A549 (cell line): ENCODE results near the gene RAP1GAP2. TPM values are rescaled to one million over a fixed set of nuclear protein-coding genes. Genes with fewer than 3 reads are reported as not detected.

Experiments used
- ATAC-seq, 2 experiments: fragments of 200-7000 bp in 1 of 2; fragments of >200 bp in 1 of 2; cut with Nextera tagmentation in 1 of 2; cut with Tn5 transposase in 1 of 2; 3 replicates each; pipeline versions ENCODE4 v1.8.0 to v1.9.1; 2018 to 2020; ENCODE audit warnings: mild to moderate bottlenecking in 1 of 2, moderate library complexity in 1 of 2
- CTCF ChIA-PET: fragments of 300-600 bp; sonication (Branson Sonifier 250); formaldehyde crosslinking; extraction: SDS; loops from one replicate; lab custom pipeline; 2021; ENCODE audit warnings: antibody characterized with exemption, inconsistent platforms; lab: Yijun Ruan, JAX
- POLR2A ChIA-PET: fragments of 350-600 bp; formaldehyde crosslinking; extraction: SDS; loops from one replicate; lab custom pipeline; 2021; ENCODE audit warnings: antibody characterized with exemption, inconsistent platforms; lab: Yijun Ruan, JAX
- DNase-seq, 2 experiments: peaks; one replicate each; pipeline versions ENCODE4 v3.0.0 to v3.0.0-alpha.2; 2011 to 2016; ENCODE audit warnings: low read depth in 1 of 2, low spot score in 1 of 2
- FAIRE-seq: peaks from 2 replicates; lab custom pipeline; 2011; peaks lifted over from hg19 to GRCh38; lab: Jason Lieb, UNC
- H3K27ac ChIP-seq, 2 experiments: fragments of >200 bp; sonication (Bioruptor Twin); formaldehyde crosslinking; 3 replicates each; pipeline ENCODE4 v1.5.1; 2016 to 2017
- H3K4me1 ChIP-seq: fragments of >200 bp; sonication (Bioruptor Twin); formaldehyde crosslinking; 3 replicates; pipeline ENCODE4 v1.6.1; 2016
- H3K4me2 ChIP-seq: fragments of >200 bp; sonication (Bioruptor Twin); formaldehyde crosslinking; 3 replicates; pipeline ENCODE4 v1.6.1; 2016
- H3K4me3 ChIP-seq: fragments of >200 bp; sonication (Bioruptor Twin); formaldehyde crosslinking; 3 replicates; pipeline ENCODE4 v1.5.1; 2016
- H3K9me3 ChIP-seq: fragments of >200 bp; sonication (Bioruptor Twin); formaldehyde crosslinking; 3 replicates; pipeline ENCODE4 v1.6.1; 2016
- BHLHE40 ChIP-seq: IDR thresholded peaks from 2 replicates; pipeline ENCODE4 v1.6.1; 2012; ENCODE audit warnings: low read depth, low read length, inconsistent platforms
- EP300 ChIP-seq, 2 experiments: fragments of >200 bp; sonication (Bioruptor Twin); formaldehyde crosslinking; IDR thresholded peaks; 2 replicates in 1 of 2; 3 replicates in 1 of 2; pipeline ENCODE4 v1.6.1; 2016 to 2017
- ESRRA ChIP-seq: fragments of 150-350 bp; IDR thresholded peaks from 2 replicates; pipeline ENCODE4 v1.6.1; 2014; ENCODE audit warnings: mild to moderate bottlenecking, low read length, borderline replicate concordance
- FOSB ChIP-seq: fragments of 250-450 bp; sonication (Bioruptor Pico); IDR thresholded peaks from 2 replicates; pipeline ENCODE4 v1.5.0; 2020; ENCODE audit warnings: mild to moderate bottlenecking, moderate library complexity
- FOXS1 ChIP-seq: fragments of 250-450 bp; sonication (Bioruptor Pico); IDR thresholded peaks from 2 replicates; pipeline ENCODE4 v1.5.0; 2020; ENCODE audit warnings: mild to moderate bottlenecking, moderate library complexity
- GATA3 ChIP-seq: IDR thresholded peaks from 2 replicates; pipeline ENCODE4 v1.6.1; 2012; ENCODE audit warnings: borderline replicate concordance
- HDAC2 ChIP-seq: fragments of 200-600 bp; sonication (generic); IDR thresholded peaks from 2 replicates; pipeline ENCODE4 v1.6.1; 2016
- HEYL ChIP-seq: fragments of 250-450 bp; sonication (Bioruptor Pico); IDR thresholded peaks from 2 replicates; pipeline ENCODE4 v1.8.0; 2021; ENCODE audit warnings: mild to moderate bottlenecking, moderate library complexity
- HOXB5 ChIP-seq: fragments of 250-450 bp; sonication (Bioruptor Pico); IDR thresholded peaks from 2 replicates; pipeline ENCODE4 v1.5.0; 2020; ENCODE audit warnings: mild to moderate bottlenecking, moderate library complexity
- JUN ChIP-seq, 2 experiments: fragments of >200 bp; sonication (Bioruptor Twin); formaldehyde crosslinking; IDR thresholded peaks; 2 replicates in 1 of 2; 3 replicates in 1 of 2; pipeline ENCODE4 v1.6.1; 2016 to 2017
- JUNB ChIP-seq: fragments of >200 bp; sonication (Bioruptor Twin); formaldehyde crosslinking; IDR thresholded peaks from 2 replicates; pipeline ENCODE4 v1.6.1; 2016
- MAZ ChIP-seq: fragments of 150-350 bp; IDR thresholded peaks from 2 replicates; pipeline ENCODE4 v1.6.1; 2014; ENCODE audit warnings: antibody characterized with exemption, low read depth, low read length, borderline replicate concordance
- MYC ChIP-seq: IDR thresholded peaks from 2 replicates; pipeline ENCODE4 v1.6.1; 2012; ENCODE audit warnings: mild to moderate bottlenecking, inconsistent platforms, low read length, improper control_type of control experiment, borderline replicate concordance
- NR3C1 ChIP-seq: fragments of >200 bp; sonication (Bioruptor Twin); formaldehyde crosslinking; IDR thresholded peaks from 3 replicates; pipeline ENCODE4 v1.6.1; 2017
- POLR2AphosphoS2 ChIP-seq: conservative IDR thresholded peaks from 2 replicates; pipeline ENCODE4 v1.6.1; 2012; ENCODE audit warnings: low read length, improper control_type of control experiment, inconsistent platforms
- RAD21 ChIP-seq, 2 experiments: fragments of >200 bp in 1 of 2; sonication (Bioruptor Twin) in 1 of 2; formaldehyde crosslinking in 1 of 2; IDR thresholded peaks in 1 of 2; conservative IDR thresholded peaks in 1 of 2; 2 replicates in 1 of 2; 3 replicates in 1 of 2; pipeline ENCODE4 v1.6.1; 2012 to 2018; ENCODE audit warnings: inconsistent platforms in 1 of 2
- RARB ChIP-seq: fragments of 250-450 bp; sonication (Bioruptor Pico); IDR thresholded peaks from 2 replicates; pipeline ENCODE4 v1.8.0; 2021; ENCODE audit warnings: mild to moderate bottlenecking, moderate library complexity
- RCOR1 ChIP-seq: fragments of 150-350 bp; IDR thresholded peaks from 2 replicates; pipeline ENCODE4 v1.6.1; 2014; ENCODE audit warnings: antibody characterized with exemption, low read length, low read depth
- RFX5 ChIP-seq: fragments of 450-650 bp; IDR thresholded peaks from 2 replicates; pipeline ENCODE4 v1.7.1; 2014; ENCODE audit warnings: antibody characterized with exemption, mild to moderate bottlenecking, moderate library complexity
- SMC3 ChIP-seq: fragments of >200 bp; sonication (Bioruptor Twin); formaldehyde crosslinking; IDR thresholded peaks from 3 replicates; pipeline ENCODE4 v1.6.1; 2018; ENCODE audit warnings: inconsistent platforms
- TP53 ChIP-seq: fragments of 250-450 bp; sonication (Bioruptor Pico); IDR thresholded peaks from 2 replicates; pipeline ENCODE4 v1.5.0; 2021; ENCODE audit warnings: mild to moderate bottlenecking, moderate library complexity
- ZFP36 ChIP-seq: fragments of 450-650 bp; IDR thresholded peaks from 2 replicates; pipeline ENCODE4 v1.6.1; 2014; ENCODE audit warnings: borderline replicate concordance; ENCODE audit not compliant: partially characterized antibody
- ZNF302 ChIP-seq: fragments of 250-450 bp; sonication (Bioruptor Pico); IDR thresholded peaks from 2 replicates; pipeline ENCODE4 v1.9.0; 2021; ENCODE audit warnings: inconsistent platforms, mild to moderate bottlenecking, moderate library complexity
- ZSCAN20 ChIP-seq: fragments of 250-450 bp; sonication (Bioruptor Pico); IDR thresholded peaks from 2 replicates; pipeline ENCODE4 v1.8.0; 2022; ENCODE audit warnings: mild to moderate bottlenecking, moderate library complexity
- WGBS: methylation state at CpG from one replicate; pipeline ENCODE4 v1.1.6; 2017; ENCODE audit errors: missing lambda C conversion rate; 5-methylcytosine and 5-hydroxymethylcytosine counted together
- polyA plus RNA-seq, 4 experiments: library from polyadenylated mRNA; depleted of rRNA in 3 of 4; stranded (reverse); fragments of >200 nt; fragmentation: RNase III in 1 of 4; extraction: RNeasy Plus Mini Kit Qiagen cat#74134 plus additional on column Dnase treatment in 1 of 4; gene quantifications; 2 replicates in 3 of 4; 3 replicates in 1 of 4; pipeline ENCODE4 v1.2.3, GENCODE V29; 2011 to 2017
- TF ChIP-seq, protein P1 (sequence below): fragments of 450-650 bp; IDR thresholded peaks from 2 replicates; pipeline ENCODE4 v1.6.1; 2014; ENCODE audit warnings: antibody characterized with exemption
- TF ChIP-seq, protein P2 (sequence below): fragments of >200 bp; sonication (Bioruptor Twin); formaldehyde crosslinking; IDR thresholded peaks from 2 replicates; pipeline ENCODE4 v1.6.1; 2016
- TF ChIP-seq, protein P3 (sequence below): IDR thresholded peaks from 2 replicates; pipeline ENCODE4 v1.6.1; 2012
- TF ChIP-seq, protein P4 (sequence below): IDR thresholded peaks from 2 replicates; pipeline ENCODE4 v1.6.1; 2012
- TF ChIP-seq, protein P5 (sequence below): fragments of 250-450 bp; sonication (Bioruptor Pico); IDR thresholded peaks from 2 replicates; pipeline ENCODE4 v1.5.0; 2021; ENCODE audit warnings: mild to moderate bottlenecking, moderate library complexity, borderline replicate concordance
- TF ChIP-seq, protein P6 (sequence below): fragments of 250-450 bp; sonication (Bioruptor Pico); IDR thresholded peaks from 2 replicates; pipeline ENCODE4 v1.5.0; 2020; ENCODE audit warnings: low read depth, mild to moderate bottlenecking, moderate library complexity
- TF ChIP-seq, protein P7 (sequence below): fragments of 150-350 bp; IDR thresholded peaks from 2 replicates; pipeline ENCODE4 v1.6.1; 2014; ENCODE audit warnings: low read depth, mild to moderate bottlenecking, low read length
- TF ChIP-seq, protein P8 (sequence below): fragments of >200 bp; sonication (Bioruptor Twin); formaldehyde crosslinking; IDR thresholded peaks from 3 replicates; pipeline ENCODE4 v1.5.1; 2016

RAP1GAP2 gene
- polyA plus RNA-seq, 2 of the 4 experiments (the other 2 are of a cell fraction), result 8.3 to 20.8 TPM

DNA sequence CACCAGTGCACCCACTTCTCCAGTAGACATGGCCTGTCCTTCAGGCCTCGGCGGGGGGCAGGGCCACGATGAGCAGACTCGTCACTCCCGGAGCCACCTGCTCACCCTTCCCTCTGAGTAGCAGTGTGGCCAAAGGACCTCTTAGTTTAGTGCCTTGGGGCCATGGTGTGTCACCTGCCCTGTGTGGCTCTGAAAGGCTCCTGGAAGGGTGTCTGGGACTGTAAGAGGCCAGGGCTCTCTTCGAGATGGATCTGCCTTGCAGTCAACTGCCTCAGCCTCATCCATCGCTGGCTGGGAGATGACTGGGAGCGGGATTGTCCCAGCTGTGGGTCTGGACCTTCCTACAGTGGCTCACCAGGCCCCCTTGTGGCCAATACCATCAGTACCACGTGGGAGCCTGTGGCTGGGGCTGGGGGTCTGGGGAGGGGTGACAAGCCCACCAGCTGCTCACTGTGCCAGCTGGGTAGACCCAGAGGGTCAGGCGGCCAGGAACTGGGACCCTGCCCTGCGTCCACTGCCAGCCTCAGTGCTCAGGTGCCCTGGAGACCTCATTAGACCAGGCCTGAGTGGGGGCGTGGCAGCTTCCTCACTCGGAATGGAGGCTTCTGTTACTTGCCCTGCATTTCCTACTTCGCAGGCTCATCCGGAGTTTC lies 133.8 kb downstream of the RAP1GAP2 start:
- FAIRE-seq (no peak), ATAC-seq (peak; percentile 90 to 92), DNase-seq (peak; percentile 71 to 83)
- H3K4me1 ChIP-seq, result peaks cover 32% of the 10 kb centered on the region
- WGBS, result 52% methylated on average over 14 of the region's 15 CpGs
- CTCF ChIA-PET, result interaction anchor here (0.5 to 22.5 kb wide), 40 partner anchors 9 to 753 kb away, joined by 3 to 327 read pairs (median 6); no protein-coding TSS in a partner anchor
- no peak overlapping the region for H3K4me2 ChIP-seq
- no peaks in the 10 kb centered on the region for H3K9me3 ChIP-seq
- H3K4me3 ChIP-seq, result no peak overlapping the region
- peak overlapping the region; percentile 63 to 67; a peak in 5 of 6 replicates for H3K27ac ChIP-seq
- TF ChIP-seq, protein P1, sequence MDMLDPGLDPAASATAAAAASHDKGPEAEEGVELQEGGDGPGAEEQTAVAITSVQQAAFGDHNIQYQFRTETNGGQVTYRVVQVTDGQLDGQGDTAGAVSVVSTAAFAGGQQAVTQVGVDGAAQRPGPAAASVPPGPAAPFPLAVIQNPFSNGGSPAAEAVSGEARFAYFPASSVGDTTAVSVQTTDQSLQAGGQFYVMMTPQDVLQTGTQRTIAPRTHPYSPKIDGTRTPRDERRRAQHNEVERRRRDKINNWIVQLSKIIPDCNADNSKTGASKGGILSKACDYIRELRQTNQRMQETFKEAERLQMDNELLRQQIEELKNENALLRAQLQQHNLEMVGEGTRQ, result peak; percentile 57
- TF ChIP-seq, protein P2, sequence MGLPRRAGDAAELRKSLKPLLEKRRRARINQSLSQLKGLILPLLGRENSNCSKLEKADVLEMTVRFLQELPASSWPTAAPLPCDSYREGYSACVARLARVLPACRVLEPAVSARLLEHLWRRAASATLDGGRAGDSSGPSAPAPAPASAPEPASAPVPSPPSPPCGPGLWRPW, result no peak
- TF ChIP-seq MAZ (no peak), TP53 (no peak), RARB (CRISPR knock-in tag) (no peak), ESRRA (no peak), NR3C1 (no peak), GATA3 (no peak), HOXB5 (CRISPR knock-in tag) (no peak), FOXS1 (CRISPR knock-in tag) (no peak), RFX5 (no peak), FOSB (CRISPR knock-in tag) (no peak), EP300 (IDR thresholded peaks at IDR 0.05) (no peak), ZFP36 (no peak), ZNF302 (no peak), JUNB (no peak), JUN (IDR thresholded peaks at IDR 0.05) (no peak), HDAC2 (no peak), SMC3 (peak; percentile 95), HEYL (CRISPR knock-in tag) (no peak), BHLHE40 (no peak), ZSCAN20 (CRISPR knock-in tag) (no peak), MYC (peak; percentile 46; the same call in 1 of the 2 replicates), POLR2AphosphoS2 (no peak), RAD21 (conservative IDR thresholded peaks at IDR 0.05 in 1 of 2, IDR thresholded peaks at IDR 0.05 in 1 of 2) (peak; percentile 85 to 91), RCOR1 (no peak)
- TF ChIP-seq, protein P3, sequence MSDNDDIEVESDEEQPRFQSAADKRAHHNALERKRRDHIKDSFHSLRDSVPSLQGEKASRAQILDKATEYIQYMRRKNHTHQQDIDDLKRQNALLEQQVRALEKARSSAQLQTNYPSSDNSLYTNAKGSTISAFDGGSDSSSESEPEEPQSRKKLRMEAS, result peak; percentile 89
- TF ChIP-seq, protein P4, sequence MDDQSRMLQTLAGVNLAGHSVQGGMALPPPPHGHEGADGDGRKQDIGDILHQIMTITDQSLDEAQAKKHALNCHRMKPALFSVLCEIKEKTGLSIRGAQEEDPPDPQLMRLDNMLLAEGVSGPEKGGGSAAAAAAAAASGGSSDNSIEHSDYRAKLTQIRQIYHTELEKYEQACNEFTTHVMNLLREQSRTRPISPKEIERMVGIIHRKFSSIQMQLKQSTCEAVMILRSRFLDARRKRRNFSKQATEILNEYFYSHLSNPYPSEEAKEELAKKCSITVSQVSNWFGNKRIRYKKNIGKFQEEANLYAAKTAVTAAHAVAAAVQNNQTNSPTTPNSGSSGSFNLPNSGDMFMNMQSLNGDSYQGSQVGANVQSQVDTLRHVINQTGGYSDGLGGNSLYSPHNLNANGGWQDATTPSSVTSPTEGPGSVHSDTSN, result no peak
- TF ChIP-seq, protein P5, sequence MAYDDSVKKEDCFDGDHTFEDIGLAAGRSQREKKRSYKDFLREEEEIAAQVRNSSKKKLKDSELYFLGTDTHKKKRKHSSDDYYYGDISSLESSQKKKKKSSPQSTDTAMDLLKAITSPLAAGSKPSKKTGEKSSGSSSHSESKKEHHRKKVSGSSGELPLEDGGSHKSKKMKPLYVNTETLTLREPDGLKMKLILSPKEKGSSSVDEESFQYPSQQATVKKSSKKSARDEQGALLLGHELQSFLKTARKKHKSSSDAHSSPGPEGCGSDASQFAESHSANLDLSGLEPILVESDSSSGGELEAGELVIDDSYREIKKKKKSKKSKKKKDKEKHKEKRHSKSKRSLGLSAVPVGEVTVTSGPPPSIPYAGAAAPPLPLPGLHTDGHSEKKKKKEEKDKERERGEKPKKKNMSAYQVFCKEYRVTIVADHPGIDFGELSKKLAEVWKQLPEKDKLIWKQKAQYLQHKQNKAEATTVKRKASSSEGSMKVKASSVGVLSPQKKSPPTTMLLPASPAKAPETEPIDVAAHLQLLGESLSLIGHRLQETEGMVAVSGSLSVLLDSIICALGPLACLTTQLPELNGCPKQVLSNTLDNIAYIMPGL, result no peak
- TF ChIP-seq, protein P6, sequence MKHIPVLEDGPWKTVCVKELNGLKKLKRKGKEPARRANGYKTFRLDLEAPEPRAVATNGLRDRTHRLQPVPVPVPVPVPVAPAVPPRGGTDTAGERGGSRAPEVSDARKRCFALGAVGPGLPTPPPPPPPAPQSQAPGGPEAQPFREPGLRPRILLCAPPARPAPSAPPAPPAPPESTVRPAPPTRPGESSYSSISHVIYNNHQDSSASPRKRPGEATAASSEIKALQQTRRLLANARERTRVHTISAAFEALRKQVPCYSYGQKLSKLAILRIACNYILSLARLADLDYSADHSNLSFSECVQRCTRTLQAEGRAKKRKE (CRISPR knock-in tag), result no peak
- TF ChIP-seq, protein P7, sequence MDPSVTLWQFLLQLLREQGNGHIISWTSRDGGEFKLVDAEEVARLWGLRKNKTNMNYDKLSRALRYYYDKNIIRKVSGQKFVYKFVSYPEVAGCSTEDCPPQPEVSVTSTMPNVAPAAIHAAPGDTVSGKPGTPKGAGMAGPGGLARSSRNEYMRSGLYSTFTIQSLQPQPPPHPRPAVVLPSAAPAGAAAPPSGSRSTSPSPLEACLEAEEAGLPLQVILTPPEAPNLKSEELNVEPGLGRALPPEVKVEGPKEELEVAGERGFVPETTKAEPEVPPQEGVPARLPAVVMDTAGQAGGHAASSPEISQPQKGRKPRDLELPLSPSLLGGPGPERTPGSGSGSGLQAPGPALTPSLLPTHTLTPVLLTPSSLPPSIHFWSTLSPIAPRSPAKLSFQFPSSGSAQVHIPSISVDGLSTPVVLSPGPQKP, result no peak
- TF ChIP-seq, protein P8, sequence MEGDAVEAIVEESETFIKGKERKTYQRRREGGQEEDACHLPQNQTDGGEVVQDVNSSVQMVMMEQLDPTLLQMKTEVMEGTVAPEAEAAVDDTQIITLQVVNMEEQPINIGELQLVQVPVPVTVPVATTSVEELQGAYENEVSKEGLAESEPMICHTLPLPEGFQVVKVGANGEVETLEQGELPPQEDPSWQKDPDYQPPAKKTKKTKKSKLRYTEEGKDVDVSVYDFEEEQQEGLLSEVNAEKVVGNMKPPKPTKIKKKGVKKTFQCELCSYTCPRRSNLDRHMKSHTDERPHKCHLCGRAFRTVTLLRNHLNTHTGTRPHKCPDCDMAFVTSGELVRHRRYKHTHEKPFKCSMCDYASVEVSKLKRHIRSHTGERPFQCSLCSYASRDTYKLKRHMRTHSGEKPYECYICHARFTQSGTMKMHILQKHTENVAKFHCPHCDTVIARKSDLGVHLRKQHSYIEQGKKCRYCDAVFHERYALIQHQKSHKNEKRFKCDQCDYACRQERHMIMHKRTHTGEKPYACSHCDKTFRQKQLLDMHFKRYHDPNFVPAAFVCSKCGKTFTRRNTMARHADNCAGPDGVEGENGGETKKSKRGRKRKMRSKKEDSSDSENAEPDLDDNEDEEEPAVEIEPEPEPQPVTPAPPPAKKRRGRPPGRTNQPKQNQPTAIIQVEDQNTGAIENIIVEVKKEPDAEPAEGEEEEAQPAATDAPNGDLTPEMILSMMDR, result peak; percentile 89
- POLR2A ChIA-PET, result no interaction called here
